ENCODE data around the gene AP3D1. TPM values are rescaled to one million over a fixed set of nuclear protein-coding genes. Genes with fewer than 3 reads are reported as not detected.

AP3D1 gene
- total RNA-seq, 2 donors from 2014 or later = 82.2 to 86.0 TPM

- no peaks in the 10 kb centered on the region for H3K27me3 Mint-ChIP-seq
- no peaks in the 10 kb centered on the region for H3K36me3 Mint-ChIP-seq (ENCODE audit: low read depth)
Observed at GRCh38 chr19:2154587-2155075, 3.3 kb upstream of the AP3D1 start.

GRCh38 chr19:2150794-2151338 lies 500 bp downstream of the AP3D1 start:
- Mint-ChIP-seq H3K4me3 (peak overlapping the region; percentile 90), H3K27ac (peak overlapping the region; percentile 88), H3K4me1 (peaks cover 26% of the 10 kb centered on the region), H3K27me3 (no peaks in the 10 kb centered on the region), H3K36me3 (ENCODE audit: low read depth) (peaks cover 2% of the 10 kb centered on the region)
- H3K9me3 ChIP-seq (ENCODE audit: control insufficient read depth, low read length, poor library complexity, severe bottlenecking) = no peaks in the 10 kb centered on the region
- DNase-seq = peak in 1 of 3 donors; percentile 27
- ATAC-seq = no peak

More at GRCh38 chr19:2154587-2155075, 3.3 kb upstream of the AP3D1 start:
- ATAC-seq = no peak
- H3K9me3 ChIP-seq (ENCODE audit: control insufficient read depth, low read length, poor library complexity, severe bottlenecking) = no peaks in the 10 kb centered on the region
- DNase-seq = no peak
- H3K27ac Mint-ChIP-seq = no peak overlapping the region
- H3K4me3 Mint-ChIP-seq = no peak overlapping the region
- H3K4me1 Mint-ChIP-seq = peaks cover 18% of the 10 kb centered on the region

- Mint-ChIP-seq H3K27me3 (no peaks in the 10 kb centered on the region), H3K4me3 (peak overlapping the region; percentile 90), H3K4me1 (peaks cover 28% of the 10 kb centered on the region), H3K27ac (peak overlapping the region; percentile 88), H3K36me3 (ENCODE audit: low read depth) (peaks cover 2% of the 10 kb centered on the region)
- H3K9me3 ChIP-seq (ENCODE audit: control insufficient read depth, low read length, poor library complexity, severe bottlenecking) = no peaks in the 10 kb centered on the region
- no peak for ATAC-seq
- no peak for DNase-seq
Observed at GRCh38 chr19:2149980-2150793, 1.2 kb downstream of the AP3D1 start.

- Mint-ChIP-seq H3K4me3 (peak overlapping the region; percentile 90), H3K27me3 (no peaks in the 10 kb centered on the region), H3K27ac (peak overlapping the region; percentile 88), H3K4me1 (peaks cover 37% of the 10 kb centered on the region), H3K36me3 (ENCODE audit: low read depth) (peaks cover 2% of the 10 kb centered on the region)
- no peaks in the 10 kb centered on the region for H3K9me3 ChIP-seq (ENCODE audit: control insufficient read depth, low read length, poor library complexity, severe bottlenecking)
- ATAC-seq (no peak), DNase-seq (no peak)
Observed at GRCh38 chr19:2148482-2149135, 2.8 kb downstream of the AP3D1 start.

GRCh38 chr19:2145831-2146241 lies 5.5 kb downstream of the AP3D1 start:
- no peaks in the 10 kb centered on the region for H3K9me3 ChIP-seq (ENCODE audit: control insufficient read depth, low read length, poor library complexity, severe bottlenecking)
- DNase-seq = no peak
- ATAC-seq = peak; percentile 39
- Mint-ChIP-seq H3K4me1 (peaks cover 30% of the 10 kb centered on the region), H3K4me3 (peak overlapping the region; percentile 69), H3K36me3 (ENCODE audit: low read depth) (peaks cover 2% of the 10 kb centered on the region), H3K27me3 (no peaks in the 10 kb centered on the region), H3K27ac (peak overlapping the region; percentile 88)

GRCh38 chr19:2144190-2144589 lies 7.2 kb downstream of the AP3D1 start:
- peak overlapping the region; percentile 37 for H3K27ac Mint-ChIP-seq
- ATAC-seq = no peak

GRCh38 chr19:2142173-2142829 lies 9.1 kb downstream of the AP3D1 start:
- no peak overlapping the region for H3K27ac Mint-ChIP-seq
- peaks cover 3% of the 10 kb centered on the region for H3K36me3 Mint-ChIP-seq (ENCODE audit: low read depth)
- ATAC-seq (no peak), DNase-seq (no peak)
- no peaks in the 10 kb centered on the region for H3K9me3 ChIP-seq (ENCODE audit: control insufficient read depth, low read length, poor library complexity, severe bottlenecking)
- H3K4me1 Mint-ChIP-seq = peaks cover 15% of the 10 kb centered on the region
- no peak overlapping the region for H3K4me3 Mint-ChIP-seq
- H3K27me3 Mint-ChIP-seq = no peaks in the 10 kb centered on the region

More at GRCh38 chr19:2144190-2144589, 7.2 kb downstream of the AP3D1 start:
- H3K9me3 ChIP-seq (ENCODE audit: control insufficient read depth, low read length, poor library complexity, severe bottlenecking) = no peaks in the 10 kb centered on the region
- Mint-ChIP-seq H3K4me1 (peaks cover 24% of the 10 kb centered on the region), H3K36me3 (ENCODE audit: low read depth) (peaks cover 2% of the 10 kb centered on the region), H3K27me3 (no peaks in the 10 kb centered on the region), H3K4me3 (no peak overlapping the region)
- no peak for DNase-seq

GRCh38 chr19:2140138-2140569 lies 11.2 kb downstream of the AP3D1 start:
- H3K9me3 ChIP-seq (ENCODE audit: control insufficient read depth, low read length, poor library complexity, severe bottlenecking) = no peaks in the 10 kb centered on the region
- H3K4me1 Mint-ChIP-seq = peaks cover 11% of the 10 kb centered on the region
- peak overlapping the region; percentile 34 for H3K27ac Mint-ChIP-seq
- H3K36me3 Mint-ChIP-seq (ENCODE audit: low read depth) = peaks cover 2% of the 10 kb centered on the region
- ATAC-seq (no peak), DNase-seq (no peak)
- no peak overlapping the region for H3K4me3 Mint-ChIP-seq
- no peaks in the 10 kb centered on the region for H3K27me3 Mint-ChIP-seq

- Mint-ChIP-seq H3K27ac (no peak overlapping the region), H3K4me1 (peaks cover 6% of the 10 kb centered on the region), H3K4me3 (no peak overlapping the region), H3K27me3 (no peaks in the 10 kb centered on the region), H3K36me3 (ENCODE audit: low read depth) (peaks cover 2% of the 10 kb centered on the region)
- DNase-seq = no peak
- ATAC-seq = no peak
- H3K9me3 ChIP-seq (ENCODE audit: control insufficient read depth, low read length, poor library complexity, severe bottlenecking) = no peaks in the 10 kb centered on the region
Observed at GRCh38 chr19:2139385-2140137, 11.8 kb downstream of the AP3D1 start.

- H3K9me3 ChIP-seq (ENCODE audit: control insufficient read depth, low read length, poor library complexity, severe bottlenecking) = no peaks in the 10 kb centered on the region
- peaks cover 2% of the 10 kb centered on the region for H3K36me3 Mint-ChIP-seq (ENCODE audit: low read depth)
- no peak for ATAC-seq
- H3K4me1 Mint-ChIP-seq = peaks cover 3% of the 10 kb centered on the region
- DNase-seq = no peak
- no peak overlapping the region for H3K4me3 Mint-ChIP-seq
- H3K27ac Mint-ChIP-seq = no peak overlapping the region
- no peaks in the 10 kb centered on the region for H3K27me3 Mint-ChIP-seq
Observed at GRCh38 chr19:2138061-2138728, 13.2 kb downstream of the AP3D1 start.

GRCh38 chr19:2136796-2137195 lies 14.6 kb downstream of the AP3D1 start:
- H3K36me3 Mint-ChIP-seq (ENCODE audit: low read depth) = peaks cover 2% of the 10 kb centered on the region
- H3K27ac Mint-ChIP-seq = no peak overlapping the region
- no peaks in the 10 kb centered on the region for H3K9me3 ChIP-seq (ENCODE audit: control insufficient read depth, low read length, poor library complexity, severe bottlenecking)
- ATAC-seq (no peak), DNase-seq (no peak)
- H3K4me1 Mint-ChIP-seq = peaks cover 3% of the 10 kb centered on the region
- H3K27me3 Mint-ChIP-seq = no peaks in the 10 kb centered on the region
- H3K4me3 Mint-ChIP-seq = no peak overlapping the region

Data from T-helper 17 cell (primary cell).